Measurements from ENCODE around the gene THAP9. TPM values are rescaled to one million over a fixed set of nuclear protein-coding genes. Genes with fewer than 3 reads are reported as not detected.
A peak's percentile ranks its signal among the peaks of the same experiment; 100 is the strongest.

THAP9 gene
- polyA plus RNA-seq (2012; ENCODE audit: insufficient read length, low read depth) = 0.75 TPM

GRCh38 chr4:82900411-82901182, at the start of gene THAP9:
THAP9 (plus strand) TSS chr4:82900735; CDS start chr4:82900803, 68 bp downstream.
- peak; percentile 79 for TF ChIP-seq POLR2AphosphoS5 (IDR thresholded peaks at IDR 0.05; ENCODE audit: low read depth, low read length)
- TF ChIP-seq TAF1 (IDR thresholded peaks at IDR 0.05; ENCODE audit: borderline replicate concordance, insufficient read depth, low read length) = peak; percentile 95; the same call in 1 of the 2 replicates
- 0 out of 4 replicates have a peak, but pooled peaks have one; percentile 11 to 31 for TF ChIP-seq REST (IDR thresholded peaks at IDR 0.05; ENCODE audit: insufficient read depth in 1 of 2, low read depth in 2 of 2, low read length in 2 of 2)
- TF ChIP-seq SIN3A (IDR thresholded peaks at IDR 0.05; ENCODE audit: borderline replicate concordance, insufficient read depth, low read length) = peak; percentile 82; the same call in 1 of the 2 replicates
- TF ChIP-seq FOXP2 (optimal IDR thresholded peaks at IDR 0.05; ENCODE audit: borderline replicate concordance, extremely low read depth, extremely low read length, insufficient read depth) = peak; percentile 61

- no peak for TF ChIP-seq REST (IDR thresholded peaks at IDR 0.05; ENCODE audit: insufficient read depth in 1 of 2, low read depth in 2 of 2, low read length in 2 of 2)
- no peak for TF ChIP-seq TAF1 (IDR thresholded peaks at IDR 0.05; ENCODE audit: borderline replicate concordance, insufficient read depth, low read length)
- no peak for TF ChIP-seq SIN3A (IDR thresholded peaks at IDR 0.05; ENCODE audit: borderline replicate concordance, insufficient read depth, low read length)
- no peak for TF ChIP-seq POLR2AphosphoS5 (IDR thresholded peaks at IDR 0.05; ENCODE audit: low read depth, low read length)
- no peak for TF ChIP-seq FOXP2 (optimal IDR thresholded peaks at IDR 0.05; ENCODE audit: borderline replicate concordance, extremely low read depth, extremely low read length, insufficient read depth)
These were observed 49.2 kb upstream of the THAP9 start for GRCh38 chr4:82851318-82851717.

GRCh38 chr4:82851885-82852750, 48.4 kb upstream of the THAP9 start:
- TF ChIP-seq REST (IDR thresholded peaks at IDR 0.05; ENCODE audit: insufficient read depth in 1 of 2, low read depth in 2 of 2, low read length in 2 of 2) (no peak), FOXP2 (optimal IDR thresholded peaks at IDR 0.05; ENCODE audit: borderline replicate concordance, extremely low read depth, extremely low read length, insufficient read depth) (no peak), SIN3A (IDR thresholded peaks at IDR 0.05; ENCODE audit: borderline replicate concordance, insufficient read depth, low read length) (no peak), TAF1 (IDR thresholded peaks at IDR 0.05; ENCODE audit: borderline replicate concordance, insufficient read depth, low read length) (no peak), POLR2AphosphoS5 (IDR thresholded peaks at IDR 0.05; ENCODE audit: low read depth, low read length) (no peak)

GRCh38 chr4:82852751-82853285, 47.7 kb upstream of the THAP9 start:
- no peak for TF ChIP-seq POLR2AphosphoS5 (IDR thresholded peaks at IDR 0.05; ENCODE audit: low read depth, low read length)
- TF ChIP-seq REST (IDR thresholded peaks at IDR 0.05; ENCODE audit: insufficient read depth in 1 of 2, low read depth in 2 of 2, low read length in 2 of 2) = no peak
- TF ChIP-seq TAF1 (IDR thresholded peaks at IDR 0.05; ENCODE audit: borderline replicate concordance, insufficient read depth, low read length) = no peak
- no peak for TF ChIP-seq FOXP2 (optimal IDR thresholded peaks at IDR 0.05; ENCODE audit: borderline replicate concordance, extremely low read depth, extremely low read length, insufficient read depth)
- TF ChIP-seq SIN3A (IDR thresholded peaks at IDR 0.05; ENCODE audit: borderline replicate concordance, insufficient read depth, low read length) = no peak
